HG03064 (cell line): Measurements from ENCODE around the gene KCNA4.
"Not testable (repeated sequence)": the region's sequence is repeated elsewhere in the genome, so short reads cannot be mapped to it uniquely, and the experiment has no call there.

Experiments
- ATAC-seq: cut with Tn5 transposase; IDR thresholded peaks from one replicate; pipeline ENCODE4 v1.9.1; 2021; ENCODE audit warnings: low read depth; ENCODE audit not compliant: unreplicated experiment

The KCNA4 gene

GRCh38 chr11:30016588-30017363 is at the start of gene KCNA4:
TSS of gene KCNA4 (minus strand) at chr11:30017030. CDS start at chr11:30012678, 4,352 bp downstream.
- ATAC-seq = no peak

- no peak for ATAC-seq
Observed at GRCh38 chr11:30062103-30062502, 45.3 kb upstream of the KCNA4 start.

GRCh38 chr11:30059172-30059815 is 42.5 kb upstream of the KCNA4 start:
- no peak for ATAC-seq

- no peak for ATAC-seq
Observed at GRCh38 chr11:30049214-30049613, 32.4 kb upstream of the KCNA4 start.

GRCh38 chr11:30046578-30046945 is 29.7 kb upstream of the KCNA4 start:
- no peak for ATAC-seq

GRCh38 chr11:30045921-30046577 is 29.2 kb upstream of the KCNA4 start:
- no peak for ATAC-seq

GRCh38 chr11:30045144-30045543 is 28.3 kb upstream of the KCNA4 start:
- ATAC-seq = no peak

GRCh38 chr11:30041171-30041570 is 24.3 kb upstream of the KCNA4 start:
- ATAC-seq = no peak

GRCh38 chr11:30034746-30035145 is 17.9 kb upstream of the KCNA4 start:
- not testable (repeated sequence) for ATAC-seq

- ATAC-seq = not testable (repeated sequence)
Observed at GRCh38 chr11:30034166-30034565, 17.3 kb upstream of the KCNA4 start.

GRCh38 chr11:30025396-30026139 is 8.7 kb upstream of the KCNA4 start:
- no peak for ATAC-seq

- ATAC-seq = no peak
Observed at GRCh38 chr11:30023074-30023473, 6.2 kb upstream of the KCNA4 start.

GRCh38 chr11:30019481-30019880 is 2.7 kb upstream of the KCNA4 start:
- no peak for ATAC-seq

- no peak for ATAC-seq
Observed at GRCh38 chr11:30018495-30018894, 1.7 kb upstream of the KCNA4 start.

- no peak for ATAC-seq
Observed at GRCh38 chr11:30017445-30017895, 640 bp upstream of the KCNA4 start.

- ATAC-seq = no peak
Observed at GRCh38 chr11:30015725-30016412, 961 bp downstream of the KCNA4 start.

GRCh38 chr11:30012346-30012745 is 4.5 kb downstream of the KCNA4 start:
- no peak for ATAC-seq

- ATAC-seq = no peak
Observed at GRCh38 chr11:30009060-30009459, 7.8 kb downstream of the KCNA4 start.

- no peak for ATAC-seq
Observed at GRCh38 chr11:30006876-30007275, 10.0 kb downstream of the KCNA4 start.

GRCh38 chr11:30002157-30002785 is 14.6 kb downstream of the KCNA4 start:
- no peak for ATAC-seq
